K562 (cell line): Measurements from ENCODE around the gene PGBD1. TPM values are rescaled to one million over a fixed set of nuclear protein-coding genes. Genes with fewer than 3 reads are reported as not detected.

Experiments
- ATF1 ChIP-seq, 2 experiments: fragments of 450-650 bp in 1 of 2; IDR thresholded peaks; 2 replicates each; pipeline ENCODE4 v1.6.1; 2016; ENCODE audit warnings: missing compliant biosample characterization in 1 of 2, missing genetic modification characterization in 1 of 2
- BDP1 ChIP-seq: IDR thresholded peaks from 3 replicates; pipeline ENCODE4 v1.6.1; 2011; ENCODE audit not compliant: insufficient read length, insufficient read depth
- BRD9 ChIP-seq: fragments of 450-650 bp; IDR thresholded peaks from 2 replicates; pipeline ENCODE4 v1.6.1; 2018; ENCODE audit warnings: low read depth; ENCODE audit not compliant: partially characterized antibody
- CBFA2T2 ChIP-seq: fragments of 450-650 bp; conservative IDR thresholded peaks from 2 replicates; pipeline ENCODE4 v1.6.1; 2017; ENCODE audit warnings: mild to moderate bottlenecking
- CBX2 ChIP-seq: fragments of 200-600 bp; sonication (generic); IDR thresholded peaks from one replicate; pipeline ENCODE4 v1.6.1; 2012; ENCODE audit warnings: mild to moderate bottlenecking, low read length, inconsistent platforms; ENCODE audit not compliant: insufficient read depth, poor library complexity, severe bottlenecking
- CHCHD3 ChIP-seq: fragments of 250-450 bp; sonication (Bioruptor Pico); IDR thresholded peaks from 2 replicates; pipeline ENCODE4 v2.1.2; 2022; ENCODE audit warnings: mild to moderate bottlenecking
- HMGXB4 ChIP-seq: sonication (generic); formaldehyde crosslinking; IDR thresholded peaks from 2 replicates; pipeline ENCODE4 v1.8.1; 2023; ENCODE audit warnings: mild to moderate bottlenecking, missing genetic modification reagents
- JUN ChIP-seq, 2 experiments: sonication (generic) in 1 of 2; formaldehyde crosslinking in 1 of 2; IDR thresholded peaks; 2 replicates each; pipeline versions ENCODE4 v1.6.1 to v1.8.0; 2012 to 2022; ENCODE audit warnings: borderline replicate concordance in 2 of 2, mild to moderate bottlenecking in 2 of 2, improper control_type of control experiment in 1 of 2, low read depth in 1 of 2, low read length in 1 of 2, missing genetic modification reagents in 1 of 2
- KAT7 ChIP-seq: sonication (generic); formaldehyde crosslinking; IDR thresholded peaks from 2 replicates; pipeline ENCODE4 v1.8.0; 2022; ENCODE audit warnings: missing genetic modification reagents, mild to moderate bottlenecking, borderline replicate concordance
- L3MBTL2 ChIP-seq: fragments of 450-650 bp; IDR thresholded peaks from 2 replicates; pipeline ENCODE4 v1.6.1; 2016; ENCODE audit warnings: mild to moderate bottlenecking, moderate library complexity
- PHF8 ChIP-seq: fragments of 200-600 bp; sonication (generic); IDR thresholded peaks from 2 replicates; pipeline ENCODE4 v1.6.1; 2012; ENCODE audit warnings: mixed run types, mild to moderate bottlenecking, inconsistent platforms, low read length, moderate library complexity, borderline replicate concordance
- TAL1 ChIP-seq: fragments of 450-650 bp; IDR thresholded peaks from 2 replicates; pipeline ENCODE4 v1.6.1; 2016; ENCODE audit warnings: mild to moderate bottlenecking
- TBL1XR1 ChIP-seq, 2 experiments: IDR thresholded peaks; 2 replicates each; pipeline ENCODE4 v1.6.1; 2012; ENCODE audit warnings: improper control_type of control experiment in 2 of 2, low read length in 2 of 2, mild to moderate bottlenecking in 1 of 2
- THAP7 ChIP-seq: fragments of 250-450 bp; sonication (Bioruptor Pico); IDR thresholded peaks from 2 replicates; pipeline ENCODE4 v1.5.0; 2021
- ZBTB9 ChIP-seq: fragments of 450-650 bp; formaldehyde crosslinking; IDR thresholded peaks from 2 replicates; pipeline ENCODE4 v1.4.0; 2020; ENCODE audit warnings: mild to moderate bottlenecking, moderate library complexity
- ZNF507 ChIP-seq: conservative IDR thresholded peaks from 2 replicates; pipeline ENCODE4 v1.6.1; 2017; ENCODE audit warnings: missing genetic modification characterization, missing compliant biosample characterization
- ZNF512 ChIP-seq: IDR thresholded peaks from 2 replicates; pipeline ENCODE4 v1.6.1; 2016; ENCODE audit warnings: missing genetic modification characterization, missing compliant biosample characterization
- ZNF586 ChIP-seq: fragments of 450-650 bp; formaldehyde crosslinking; conservative IDR thresholded peaks from 2 replicates; pipeline ENCODE4 v1.4.0; 2020; ENCODE audit warnings: mild to moderate bottlenecking, moderate library complexity
- ZNF639 ChIP-seq, 2 experiments: fragments of 200-800 bp in 1 of 2; sonication (Bioruptor generic) in 1 of 2; sonication (generic) in 1 of 2; formaldehyde crosslinking in 1 of 2; IDR thresholded peaks in 1 of 2; conservative IDR thresholded peaks in 1 of 2; 2 replicates each; pipeline versions ENCODE4 v1.5.0 to v1.6.1; 2016 to 2020; ENCODE audit warnings: missing compliant biosample characterization in 1 of 2, missing genetic modification characterization in 1 of 2, missing genetic modification reagents in 1 of 2
- ZNF830 ChIP-seq: fragments of 250-450 bp; sonication (Bioruptor Pico); IDR thresholded peaks from 2 replicates; pipeline ENCODE4 v1.5.0; 2021; ENCODE audit warnings: mild to moderate bottlenecking
- polyA plus RNA-seq, 8 experiments: library from polyadenylated mRNA; depleted of rRNA in 4 of 8; stranded (reverse) in 5 of 8; unstranded in 3 of 8; fragments of >200 nt; fragmentation: Nextera tagmentation in 2 of 8; fragmentation: Illumina TruSeq in 1 of 8; extraction: Ambion mirVana in 2 of 8; extraction: Trizol in 1 of 8; gene quantifications; 2 replicates each; pipeline versions ENCODE4 v1.2.1 to v1.2.3, GENCODE V29; 2011 to 2014; ENCODE audit warnings: inconsistent platforms in 1 of 8, missing spikeins in 1 of 8
- total RNA-seq, 7 experiments: library from RNA; depleted of rRNA in 6 of 7; stranded (reverse); fragments of >200 nt in 6 of 7; fragmentation: Illumina TruSeq in 2 of 7; extraction: Trizol in 2 of 7; gene quantifications; 2 replicates each; pipeline versions ENCODE4 v1.2.1 to v1.2.3, GENCODE V29; 2011 to 2021; ENCODE audit warnings: low replicate concordance in 1 of 7

Gene PGBD1
- total and polyA plus RNA-seq, 9 of the 15 experiments (the other 6 are each of a cell fraction or from before 2014, with no cell fraction given) = 3.3 to 9.0 (median 7.3) TPM

- TF ChIP-seq JUN (IDR thresholded peaks at IDR 0.05; ENCODE audit: borderline replicate concordance, low read depth, low read length) (peak; percentile 85), JUN (CRISPR knock-in tag; IDR thresholded peaks at IDR 0.05; ENCODE audit: borderline replicate concordance) (no peak; the same call in 1 of the 2 replicates), BDP1 (no peak), TAL1 (no peak; the same call in 1 of the 2 replicates), BRD9 (peak; percentile 52), HMGXB4 (CRISPR knock-in tag) (no peak), ZNF830 (no peak), ZNF586 (no peak), ZNF507 (tag) (no peak), KAT7 (CRISPR knock-in tag) (peak; percentile 100), ZNF639 (CRISPR knock-in tag; conservative IDR thresholded peaks at IDR 0.05 in 1 of 2, IDR thresholded peaks at IDR 0.05 in 1 of 2) (no peak; a peak in 2 of 4 replicates), THAP7 (CRISPR knock-in tag) (peak; percentile 37; the same call in 1 of the 2 replicates), ATF1 (CRISPR knock-in tag; IDR thresholded peaks at IDR 0.05) (no peak), ATF1 (tag; IDR thresholded peaks at IDR 0.05) (peak; percentile 84), ZBTB9 (CRISPR knock-in tag) (peak; percentile 82), CHCHD3 (CRISPR knock-in tag) (0 out of 2 replicates have a peak, but pooled peaks have one; percentile 22), CBFA2T2 (no peak; the same call in 1 of the 2 replicates), TBL1XR1 (IDR thresholded peaks at IDR 0.05; ENCODE audit: low read length in 2 of 2) (peak in 1 of 2 experiments; percentile 40; a peak in 1 of 4 replicates), L3MBTL2 (peak; percentile 57), PHF8 (peak; percentile 88), CBX2 (no peak), ZNF512 (tag) (no peak)
Observed at GRCh38 chr6:28335564-28336283, 54.4 kb downstream of the PGBD1 start, which contains the start of gene ZSCAN31 (continued).
